ENCODE results near the gene ZNF618.

- TF ChIP-seq CTCF (IDR thresholded peaks at IDR 0.05) (no peak), POLR2A (IDR thresholded peaks at IDR 0.05) (no peak)
Measured at GRCh38 chr9:113990570-113990907, 114.4 kb downstream of the ZNF618 start.
